ENCODE measurements around the gene SLC17A5.

SLC17A5 gene

GRCh38 chr6:73656531-73657145 lies 2.8 kb upstream of the SLC17A5 start:
- Histone ChIP-seq H4K8ac (ENCODE audit: low read depth, low read length) (no peak overlapping the region), H2BK15ac (ENCODE audit: low read length) (no peak overlapping the region), H2BK5ac (ENCODE audit: low read length) (no peak overlapping the region), H2BK120ac (ENCODE audit: low read depth, low read length) (no peak overlapping the region), H3K4me3 (ENCODE audit: low read length in 2 of 2) (no peak overlapping the region), H2BK12ac (ENCODE audit: low read length) (no peak overlapping the region), H3K4me2 (ENCODE audit: insufficient read depth, low read length, poor library complexity, severe bottlenecking) (no peak overlapping the region), H2AFZ (ENCODE audit: low read length) (no peak overlapping the region), H3K4ac (ENCODE audit: low read length) (no peak overlapping the region), H3K23ac (ENCODE audit: low read depth, low read length, poor library complexity) (no peak overlapping the region), H3K36me3 (replicated peaks in 1 of 2; ENCODE audit: control insufficient read depth in 2 of 2, insufficient read depth in 2 of 2, low read length in 2 of 2) (no peaks in the 10 kb centered on the region), H3K27ac (replicated peaks; ENCODE audit: low read length) (no peak overlapping the region), H3K18ac (ENCODE audit: low read length) (no peak overlapping the region), H3K9ac (ENCODE audit: low read depth, low read length, poor library complexity) (no peak overlapping the region), H3K27me3 (ENCODE audit: control insufficient read depth in 3 of 3, insufficient read depth in 3 of 3, low read depth in 1 of 3, low read length in 3 of 3) (no peaks in the 10 kb centered on the region), H2AK5ac (ENCODE audit: low read depth, low read length) (no peak overlapping the region), H3K4me1 (ENCODE audit: control insufficient read depth in 2 of 2, insufficient read depth in 1 of 2, low read depth in 1 of 2, low read length in 2 of 2) (peaks cover 3 to 7% of the 10 kb centered on the region in 2 donors), H3K79me1 (ENCODE audit: low read depth, low read length) (peaks cover 1% of the 10 kb centered on the region), H4K91ac (ENCODE audit: low read depth, low read length, poor library complexity) (no peak overlapping the region), H3K14ac (ENCODE audit: low read length) (no peak overlapping the region), H3K9me3 (replicated peaks in 1 of 2; ENCODE audit: control insufficient read depth in 2 of 2, insufficient read depth in 1 of 2, low read depth in 1 of 2, low read length in 2 of 2) (no peaks in the 10 kb centered on the region)
- no CpG with 5 or more reads among the region's 2 CpGs for WGBS, 2 donors (ENCODE audit: extremely low coverage in 2 of 2, insufficient read length in 2 of 2, insufficient replicate concordance in 1 of 2)
- no peak for DNase-seq (ENCODE audit: low spot score)

DNA sequence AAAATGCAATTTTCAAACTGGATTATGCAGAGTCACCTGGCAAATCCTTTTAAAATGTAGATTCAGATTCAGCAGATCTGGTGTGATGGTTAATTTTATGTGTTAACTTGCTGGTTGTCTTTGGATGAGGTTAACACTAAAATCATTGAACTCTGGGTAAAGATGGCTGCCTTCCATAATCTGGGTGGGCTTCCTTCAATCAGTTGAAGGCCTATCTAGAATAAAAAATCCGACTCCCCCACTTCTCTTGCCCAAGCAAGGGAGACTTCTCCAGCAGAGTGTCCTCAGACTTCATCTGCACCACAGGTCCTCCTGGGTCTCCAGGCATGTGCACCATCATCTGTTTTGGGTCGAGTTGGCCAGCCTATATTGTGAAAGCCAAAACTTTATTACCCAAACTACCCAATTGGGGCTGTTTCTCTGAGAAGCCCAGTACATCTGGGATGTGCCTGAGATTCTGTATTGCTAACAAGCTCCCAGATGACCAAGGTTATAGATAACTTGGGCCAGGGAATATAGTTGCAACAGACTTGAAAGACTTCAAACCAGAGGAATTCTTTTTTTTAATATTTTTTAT lies 1.6 kb upstream of the SLC17A5 start:
- H3K36me3 ChIP-seq (replicated peaks in 1 of 2; ENCODE audit: control insufficient read depth in 2 of 2, insufficient read depth in 2 of 2, low read length in 2 of 2), result no peaks in the 10 kb centered on the region
- no peak overlapping the region for H3K27ac ChIP-seq (replicated peaks; ENCODE audit: low read length)
- H3K4me1 ChIP-seq (ENCODE audit: control insufficient read depth in 2 of 2, insufficient read depth in 1 of 2, low read depth in 1 of 2, low read length in 2 of 2), result peaks cover 3 to 7% of the 10 kb centered on the region in 2 donors
- no peak overlapping the region for H2AK5ac ChIP-seq (ENCODE audit: low read depth, low read length)
- H3K23ac ChIP-seq (ENCODE audit: low read depth, low read length, poor library complexity), result no peak overlapping the region
- WGBS, 2 donors (ENCODE audit: extremely low coverage in 2 of 2, insufficient read length in 2 of 2, insufficient replicate concordance in 1 of 2), result no CpG with 5 or more reads among the region's 2 CpGs
- H3K18ac ChIP-seq (ENCODE audit: low read length), result no peak overlapping the region
- H3K4me2 ChIP-seq (ENCODE audit: insufficient read depth, low read length, poor library complexity, severe bottlenecking), result no peak overlapping the region
- no peak overlapping the region for H2BK15ac ChIP-seq (ENCODE audit: low read length)
- H2AFZ ChIP-seq (ENCODE audit: low read length), result no peak overlapping the region
- no peaks in the 10 kb centered on the region for H3K9me3 ChIP-seq (replicated peaks in 1 of 2; ENCODE audit: control insufficient read depth in 2 of 2, insufficient read depth in 1 of 2, low read depth in 1 of 2, low read length in 2 of 2)
- H4K8ac ChIP-seq (ENCODE audit: low read depth, low read length), result no peak overlapping the region
- DNase-seq (ENCODE audit: low spot score), result no peak
- no peak overlapping the region for H2BK12ac ChIP-seq (ENCODE audit: low read length)
- no peak overlapping the region for H3K4ac ChIP-seq (ENCODE audit: low read length)
- H3K9ac ChIP-seq (ENCODE audit: low read depth, low read length, poor library complexity), result no peak overlapping the region
- no peak overlapping the region for H3K4me3 ChIP-seq (ENCODE audit: low read length in 2 of 2)
- no peaks in the 10 kb centered on the region for H3K27me3 ChIP-seq (ENCODE audit: control insufficient read depth in 3 of 3, insufficient read depth in 3 of 3, low read depth in 1 of 3, low read length in 3 of 3)
- no peak overlapping the region for H2BK5ac ChIP-seq (ENCODE audit: low read length)
- H4K91ac ChIP-seq (ENCODE audit: low read depth, low read length, poor library complexity), result no peak overlapping the region
- peaks cover 1% of the 10 kb centered on the region for H3K79me1 ChIP-seq (ENCODE audit: low read depth, low read length)
- no peak overlapping the region for H3K14ac ChIP-seq (ENCODE audit: low read length)
- H2BK120ac ChIP-seq (ENCODE audit: low read depth, low read length), result no peak overlapping the region

DNA sequence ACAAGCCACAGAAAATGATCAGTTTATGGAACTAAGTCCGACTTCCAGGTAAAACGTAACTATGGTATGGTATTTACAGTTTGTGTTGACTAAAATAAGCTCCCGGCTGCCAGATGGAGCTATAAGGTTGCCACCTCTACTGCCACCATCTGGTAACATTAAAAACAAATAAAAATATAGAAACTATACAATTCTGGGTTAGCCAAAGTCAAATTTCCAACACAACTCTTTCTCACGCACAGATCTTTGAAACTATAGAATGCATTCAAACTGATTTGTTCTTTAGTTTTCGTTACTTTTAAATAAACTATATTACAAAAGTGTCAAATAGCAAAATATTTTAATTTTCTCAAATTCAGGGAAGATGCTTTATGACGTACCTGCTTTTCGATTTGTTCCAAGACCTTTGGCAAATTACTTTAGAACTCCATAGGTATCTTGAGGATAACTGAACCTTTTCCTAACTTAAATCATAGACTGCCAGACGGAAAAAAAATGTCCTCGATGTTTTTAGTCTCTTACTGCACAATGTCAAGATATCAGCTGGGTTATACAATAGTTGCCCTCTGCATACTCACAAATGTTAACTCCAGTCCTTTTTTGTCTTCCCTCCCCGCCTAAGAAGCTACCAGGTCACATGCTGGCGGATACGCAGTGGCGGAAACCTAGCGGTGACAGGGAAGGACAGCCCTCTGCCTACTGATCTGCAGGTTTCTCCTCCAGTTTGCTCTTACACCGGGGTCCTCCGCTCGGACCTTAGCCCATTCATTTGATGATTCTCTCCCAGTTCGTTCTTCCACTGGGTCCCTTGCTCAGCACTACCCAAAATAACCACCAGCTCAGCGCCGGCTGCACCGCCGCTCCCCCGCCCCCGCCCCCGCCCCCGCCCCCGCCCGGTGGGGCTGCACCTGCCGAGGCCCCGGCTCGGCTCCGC lies 888 bp downstream of the SLC17A5 start:
- no peak overlapping the region for H2BK12ac ChIP-seq (ENCODE audit: low read length)
- H3K9ac ChIP-seq (ENCODE audit: low read depth, low read length, poor library complexity), result no peak overlapping the region
- WGBS, 2 donors (ENCODE audit: extremely low coverage in 2 of 2, insufficient read length in 2 of 2, insufficient replicate concordance in 1 of 2), result no CpG with 5 or more reads among the region's 32 CpGs
- no peak overlapping the region for H3K18ac ChIP-seq (ENCODE audit: low read length)
- H4K8ac ChIP-seq (ENCODE audit: low read depth, low read length), result no peak overlapping the region
- no peak overlapping the region for H2BK5ac ChIP-seq (ENCODE audit: low read length)
- H3K14ac ChIP-seq (ENCODE audit: low read length), result no peak overlapping the region
- no peak overlapping the region for H3K4ac ChIP-seq (ENCODE audit: low read length)
- peaks cover 1% of the 10 kb centered on the region for H3K79me1 ChIP-seq (ENCODE audit: low read depth, low read length)
- H2BK15ac ChIP-seq (ENCODE audit: low read length), result peak overlapping the region; percentile 92
- peaks cover 3 to 7% of the 10 kb centered on the region in 2 donors for H3K4me1 ChIP-seq (ENCODE audit: control insufficient read depth in 2 of 2, insufficient read depth in 1 of 2, low read depth in 1 of 2, low read length in 2 of 2)
- H3K9me3 ChIP-seq (replicated peaks in 1 of 2; ENCODE audit: control insufficient read depth in 2 of 2, insufficient read depth in 1 of 2, low read depth in 1 of 2, low read length in 2 of 2), result no peaks in the 10 kb centered on the region
- H3K36me3 ChIP-seq (replicated peaks in 1 of 2; ENCODE audit: control insufficient read depth in 2 of 2, insufficient read depth in 2 of 2, low read length in 2 of 2), result peaks cover 0 to 2% of the 10 kb centered on the region in 2 donors
- peak overlapping the region; percentile 100 for H2AFZ ChIP-seq (ENCODE audit: low read length)
- peak overlapping the region; percentile 79 for H3K4me2 ChIP-seq (ENCODE audit: insufficient read depth, low read length, poor library complexity, severe bottlenecking)
- no peak overlapping the region for H2AK5ac ChIP-seq (ENCODE audit: low read depth, low read length)
- peak; percentile 51 for DNase-seq (ENCODE audit: low spot score)
- H3K4me3 ChIP-seq (ENCODE audit: low read length in 2 of 2), result peak overlapping the region; percentile 96 to 98
- no peak overlapping the region for H2BK120ac ChIP-seq (ENCODE audit: low read depth, low read length)
- H3K23ac ChIP-seq (ENCODE audit: low read depth, low read length, poor library complexity), result no peak overlapping the region
- H3K27ac ChIP-seq (replicated peaks; ENCODE audit: low read length), result peak overlapping the region; percentile 57
- H4K91ac ChIP-seq (ENCODE audit: low read depth, low read length, poor library complexity), result no peak overlapping the region
- no peaks in the 10 kb centered on the region for H3K27me3 ChIP-seq (ENCODE audit: control insufficient read depth in 3 of 3, insufficient read depth in 3 of 3, low read depth in 1 of 3, low read length in 3 of 3)

- H3K27ac ChIP-seq (replicated peaks; ENCODE audit: low read length), result no peak overlapping the region
- no peak overlapping the region for H2BK12ac ChIP-seq (ENCODE audit: low read length)
- H3K4ac ChIP-seq (ENCODE audit: low read length), result no peak overlapping the region
- peaks cover 0 to 2% of the 10 kb centered on the region in 2 donors for H3K36me3 ChIP-seq (replicated peaks in 1 of 2; ENCODE audit: control insufficient read depth in 2 of 2, insufficient read depth in 2 of 2, low read length in 2 of 2)
- H3K4me3 ChIP-seq (ENCODE audit: low read length in 2 of 2), result no peak overlapping the region
- H2BK120ac ChIP-seq (ENCODE audit: low read depth, low read length), result no peak overlapping the region
- H3K4me2 ChIP-seq (ENCODE audit: insufficient read depth, low read length, poor library complexity, severe bottlenecking), result no peak overlapping the region
- peaks cover 1% of the 10 kb centered on the region for H3K79me1 ChIP-seq (ENCODE audit: low read depth, low read length)
- peaks cover under 1 to 4% of the 10 kb centered on the region in 2 donors for H3K4me1 ChIP-seq (ENCODE audit: control insufficient read depth in 2 of 2, insufficient read depth in 1 of 2, low read depth in 1 of 2, low read length in 2 of 2)
- no peaks in the 10 kb centered on the region for H3K27me3 ChIP-seq (ENCODE audit: control insufficient read depth in 3 of 3, insufficient read depth in 3 of 3, low read depth in 1 of 3, low read length in 3 of 3)
- no peak overlapping the region for H2AFZ ChIP-seq (ENCODE audit: low read length)
- H3K18ac ChIP-seq (ENCODE audit: low read length), result no peak overlapping the region
- no peak overlapping the region for H3K9ac ChIP-seq (ENCODE audit: low read depth, low read length, poor library complexity)
- no peak for DNase-seq (ENCODE audit: low spot score)
- H4K91ac ChIP-seq (ENCODE audit: low read depth, low read length, poor library complexity), result no peak overlapping the region
- H2AK5ac ChIP-seq (ENCODE audit: low read depth, low read length), result no peak overlapping the region
- WGBS, 2 donors (ENCODE audit: extremely low coverage in 2 of 2, insufficient read length in 2 of 2, insufficient replicate concordance in 1 of 2), result no CpG with 5 or more reads among the region's 4 CpGs
- no peak overlapping the region for H2BK5ac ChIP-seq (ENCODE audit: low read length)
- H2BK15ac ChIP-seq (ENCODE audit: low read length), result no peak overlapping the region
- H3K14ac ChIP-seq (ENCODE audit: low read length), result no peak overlapping the region
- no peak overlapping the region for H4K8ac ChIP-seq (ENCODE audit: low read depth, low read length)
- no peak overlapping the region for H3K23ac ChIP-seq (ENCODE audit: low read depth, low read length, poor library complexity)
- H3K9me3 ChIP-seq (replicated peaks in 1 of 2; ENCODE audit: control insufficient read depth in 2 of 2, insufficient read depth in 1 of 2, low read depth in 1 of 2, low read length in 2 of 2), result no peaks in the 10 kb centered on the region
These were observed 4.0 kb downstream of the SLC17A5 start for GRCh38 chr6:73649783-73650182.

Data from neuronal stem cell (in vitro differentiated cells).